ENCODE data around the gene ADAM11.

ADAM11 gene

DNA sequence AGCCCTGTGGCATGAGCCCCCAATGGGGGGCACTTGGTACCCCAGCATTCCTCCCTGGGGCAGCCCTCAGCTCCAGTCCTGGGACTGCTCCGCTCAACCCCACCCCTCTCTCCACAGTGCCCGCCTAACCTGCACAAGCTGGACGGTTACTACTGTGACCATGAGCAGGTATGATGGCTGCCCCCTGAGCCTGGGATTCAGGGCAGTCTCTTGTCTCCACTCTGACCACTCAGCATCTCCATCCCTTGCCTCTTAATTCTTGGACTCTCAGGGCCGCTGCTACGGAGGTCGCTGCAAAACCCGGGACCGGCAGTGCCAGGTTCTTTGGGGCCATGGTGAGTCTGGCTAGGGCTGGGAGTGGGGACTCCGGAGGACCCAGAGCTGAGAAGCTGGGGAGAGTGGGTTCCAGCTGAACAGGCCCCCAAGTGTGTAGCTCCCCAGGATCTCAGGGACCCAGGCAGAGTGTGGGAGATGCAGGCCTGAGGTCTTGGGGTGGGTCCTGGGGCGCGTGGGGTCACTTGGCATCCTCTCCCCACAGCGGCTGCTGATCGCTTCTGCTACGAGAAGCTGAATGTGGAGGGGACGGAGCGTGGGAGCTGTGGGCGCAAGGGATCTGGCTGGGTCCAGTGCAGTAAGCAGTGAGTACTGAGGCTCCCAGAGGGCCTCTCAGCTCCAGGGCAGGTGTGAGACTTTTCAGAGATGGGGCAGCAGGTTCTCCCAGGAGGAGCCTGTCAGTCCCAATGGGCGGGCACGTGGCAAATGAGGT, 18.0 kb downstream of the ADAM11 start:
- DNase-seq, result no peak

DNA sequence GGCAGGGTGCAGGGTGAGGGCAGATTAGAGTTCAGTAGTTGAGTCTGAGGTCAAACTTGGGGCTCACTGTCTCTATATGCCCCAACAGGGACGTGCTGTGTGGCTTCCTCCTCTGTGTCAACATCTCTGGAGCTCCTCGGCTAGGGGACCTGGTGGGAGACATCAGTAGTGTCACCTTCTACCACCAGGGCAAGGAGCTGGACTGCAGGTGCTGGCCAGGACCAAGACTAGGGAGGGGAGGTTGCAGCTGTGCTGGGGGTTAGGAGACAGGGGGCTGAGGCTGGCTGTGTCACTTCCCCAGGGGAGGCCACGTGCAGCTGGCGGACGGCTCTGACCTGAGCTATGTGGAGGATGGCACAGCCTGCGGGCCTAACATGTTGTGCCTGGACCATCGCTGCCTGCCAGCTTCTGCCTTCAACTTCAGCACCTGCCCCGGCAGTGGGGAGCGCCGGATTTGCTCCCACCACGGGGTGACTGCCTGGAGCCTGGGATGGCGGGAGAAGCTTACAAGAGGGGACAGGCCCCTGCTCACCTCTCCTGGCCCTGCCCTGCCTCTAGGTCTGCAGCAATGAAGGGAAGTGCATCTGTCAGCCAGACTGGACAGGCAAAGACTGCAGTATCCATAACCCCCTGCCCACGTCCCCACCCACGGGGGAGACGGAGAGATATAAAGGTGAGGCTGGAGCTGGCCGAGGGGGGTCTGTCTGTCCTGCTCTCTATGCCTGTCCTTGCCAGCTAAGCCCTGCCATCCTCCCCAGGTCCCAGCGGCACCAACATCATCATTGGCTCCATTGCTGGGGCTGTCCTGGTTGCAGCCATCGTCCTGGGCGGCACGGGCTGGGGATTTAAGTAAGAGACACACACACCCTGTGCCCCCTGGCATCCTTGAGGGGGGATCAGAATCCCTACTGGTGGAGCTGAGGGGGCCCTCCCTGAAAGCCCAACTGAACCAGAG, 18.9 kb downstream of the ADAM11 start:
- no peak for DNase-seq

DNA sequence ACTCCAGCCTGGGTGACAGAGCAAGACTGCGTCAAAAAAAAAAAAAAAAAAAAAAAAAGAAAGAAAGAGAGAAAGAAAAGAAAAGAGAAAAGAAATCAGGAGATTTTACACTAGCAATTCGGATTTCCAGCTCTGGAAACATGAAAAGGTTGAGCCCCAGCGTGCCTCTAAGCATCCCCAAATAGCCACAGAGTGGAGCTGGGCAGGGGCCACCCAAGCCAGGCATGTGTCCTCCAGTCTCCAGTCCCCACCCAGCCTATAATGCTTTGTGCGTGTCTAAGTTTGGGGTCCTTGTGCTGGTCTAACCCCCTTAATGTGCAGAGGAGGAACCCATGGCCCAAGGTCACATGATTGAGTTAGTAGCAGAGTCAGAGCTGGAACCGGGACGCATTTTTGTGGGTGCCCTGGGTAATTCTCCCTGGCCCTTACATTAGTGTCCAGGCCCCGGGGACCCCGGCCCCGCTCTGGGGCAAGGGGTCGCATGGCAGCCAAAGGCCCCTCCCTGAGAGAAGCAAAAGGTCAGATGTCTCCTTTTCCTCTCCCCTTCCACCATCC, 19.9 kb downstream of the ADAM11 start:
- DNase-seq, result no peak

DNA sequence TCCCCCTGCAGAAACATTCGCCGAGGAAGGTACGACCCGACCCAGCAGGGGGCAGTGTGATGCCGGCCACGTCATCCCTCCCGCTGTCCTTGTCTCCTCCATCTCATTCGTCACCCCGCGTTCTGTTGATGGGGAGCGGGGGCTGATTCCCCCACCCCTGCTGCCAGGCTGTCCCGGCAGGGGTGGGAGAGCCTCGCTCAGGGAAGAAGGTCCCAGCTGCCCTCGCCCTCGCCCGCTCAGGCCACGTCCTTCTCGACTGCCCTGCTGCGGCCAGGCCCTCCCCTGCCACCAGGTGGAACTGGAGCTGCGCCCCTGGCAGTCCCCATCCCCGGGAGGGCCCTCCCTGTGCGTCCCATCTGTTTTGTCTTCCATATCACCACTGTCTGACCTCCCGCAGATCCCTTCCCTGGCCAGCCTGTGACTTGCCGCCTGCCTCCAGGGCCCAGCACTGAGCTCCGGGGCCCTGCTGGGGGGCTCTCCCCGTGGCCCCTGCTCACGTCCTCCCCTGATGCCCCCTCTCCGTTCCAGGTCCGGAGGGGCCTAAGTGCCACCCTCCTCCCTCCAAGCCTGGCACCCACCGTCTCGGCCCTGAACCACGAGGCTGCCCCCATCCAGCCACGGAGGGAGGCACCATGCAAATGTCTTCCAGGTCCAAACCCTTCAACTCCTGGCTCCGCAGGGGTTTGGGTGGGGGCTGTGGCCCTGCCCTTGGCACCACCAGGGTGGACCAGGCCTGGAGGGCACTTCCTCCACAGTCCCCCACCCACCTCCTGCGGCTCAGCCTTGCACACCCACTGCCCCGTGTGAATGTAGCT, 20.6 kb downstream of the ADAM11 start:
- DNase-seq, result peak; percentile 67

DNA sequence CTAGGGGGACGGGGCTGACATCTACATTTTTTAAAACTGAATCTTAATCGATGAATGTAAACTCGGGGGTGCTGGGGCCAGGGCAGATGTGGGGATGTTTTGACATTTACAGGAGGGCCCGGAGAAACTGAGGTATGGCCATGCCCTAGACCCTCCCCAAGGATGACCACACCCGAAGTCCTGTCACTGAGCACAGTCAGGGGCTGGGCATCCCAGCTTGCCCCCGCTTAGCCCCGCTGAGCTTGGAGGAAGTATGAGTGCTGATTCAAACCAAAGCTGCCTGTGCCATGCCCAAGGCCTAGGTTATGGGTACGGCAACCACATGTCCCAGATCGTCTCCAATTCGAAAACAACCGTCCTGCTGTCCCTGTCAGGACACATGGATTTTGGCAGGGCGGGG, 21.4 kb downstream of the ADAM11 start:
- DNase-seq, result no peak

DNA sequence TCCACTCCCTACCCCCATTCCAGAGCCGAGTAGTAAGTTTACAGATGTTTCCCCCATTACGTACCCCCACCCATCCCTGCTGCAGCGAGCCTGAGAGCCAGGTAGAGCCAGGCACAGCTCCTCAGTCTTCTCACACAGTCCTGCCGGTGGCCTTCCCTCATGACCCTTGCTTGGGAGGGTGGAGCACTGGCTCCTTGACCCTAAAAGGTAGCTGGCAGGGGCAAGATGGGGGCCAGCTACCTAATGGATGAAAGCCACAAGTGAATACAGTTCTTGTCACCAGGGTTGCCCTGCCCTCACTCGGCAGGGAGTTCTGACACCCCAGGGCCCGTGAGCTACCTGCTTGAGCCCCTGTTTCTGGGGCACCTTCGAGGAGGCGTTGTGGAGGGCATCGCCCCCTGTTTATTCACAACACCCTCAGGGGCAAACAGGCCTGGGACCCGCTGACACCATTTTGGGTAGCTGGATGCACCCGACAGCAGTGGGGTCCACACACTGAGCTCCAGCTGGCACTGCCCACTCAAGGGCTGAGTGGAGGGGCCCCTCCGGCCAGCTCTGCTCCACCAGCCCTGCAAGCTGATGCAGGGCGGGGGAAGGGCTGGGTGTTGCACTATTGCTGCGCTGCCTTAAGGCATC, 22.2 kb downstream of the ADAM11 start:
- no peak for DNase-seq

DNA sequence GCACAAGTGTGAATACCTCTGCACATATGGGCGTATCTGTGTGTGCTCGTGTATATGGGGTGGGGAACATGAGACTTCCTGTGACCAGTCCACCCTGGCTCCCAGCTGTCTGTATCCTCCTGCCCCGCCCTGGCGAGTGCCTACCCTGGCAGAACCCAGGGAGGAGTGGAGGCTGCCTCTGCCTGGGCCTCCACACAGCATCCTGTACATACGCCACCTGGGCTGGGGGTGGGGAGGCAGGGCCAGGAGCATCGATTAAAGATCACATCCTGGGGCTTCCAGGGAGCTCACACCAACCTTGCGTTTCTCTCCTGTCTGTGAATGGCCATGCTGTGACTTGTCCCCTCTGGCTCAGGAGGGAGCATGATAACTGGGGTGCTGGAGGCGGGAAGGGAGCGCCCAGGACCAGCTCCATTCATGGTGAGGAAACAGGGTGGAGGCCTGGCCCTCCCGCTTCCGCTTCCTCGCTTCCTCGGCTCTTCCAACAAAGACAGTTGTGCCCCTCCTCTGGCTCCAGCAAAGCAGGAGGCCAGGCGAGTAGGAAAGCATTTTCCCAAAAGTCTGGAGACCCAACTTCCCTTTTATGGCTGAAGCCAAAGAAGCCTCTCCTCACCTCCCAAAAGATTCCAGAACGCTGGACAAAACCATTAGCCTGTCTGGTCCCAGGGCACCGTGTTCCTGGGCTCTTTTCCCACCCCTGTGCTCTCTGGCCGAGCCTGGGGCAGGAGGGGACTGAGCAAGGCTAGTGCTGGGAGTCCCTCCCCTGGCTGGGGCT, 22.9 kb downstream of the ADAM11 start:
- DNase-seq, result no peak

DNA sequence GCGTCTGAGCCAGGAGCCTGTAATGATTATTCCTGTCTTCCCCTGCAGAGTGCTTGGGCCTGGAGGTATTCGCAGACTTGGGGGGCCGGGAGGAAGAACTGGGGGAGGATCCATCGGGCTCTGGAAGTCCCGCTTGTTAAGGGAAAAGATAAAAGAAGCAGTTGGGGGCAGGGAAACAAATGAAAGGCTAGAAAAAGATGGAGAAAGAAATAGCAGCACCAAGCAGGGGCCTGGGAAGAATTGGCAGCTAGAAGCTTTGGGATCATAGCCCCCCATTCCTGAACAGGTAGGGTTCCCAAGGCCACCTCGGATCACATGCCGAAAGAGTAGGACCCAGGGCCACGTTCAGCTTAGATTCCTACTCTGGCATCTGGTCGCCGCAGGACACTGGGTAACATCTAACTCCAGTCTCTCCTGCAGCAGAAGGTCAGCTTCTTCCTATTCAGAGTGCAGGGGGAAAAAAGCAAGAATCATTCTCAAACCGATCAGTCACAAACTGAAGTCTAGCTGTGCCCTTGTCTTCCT, 23.6 kb downstream of the ADAM11 start:
- DNase-seq, result no peak

DNA sequence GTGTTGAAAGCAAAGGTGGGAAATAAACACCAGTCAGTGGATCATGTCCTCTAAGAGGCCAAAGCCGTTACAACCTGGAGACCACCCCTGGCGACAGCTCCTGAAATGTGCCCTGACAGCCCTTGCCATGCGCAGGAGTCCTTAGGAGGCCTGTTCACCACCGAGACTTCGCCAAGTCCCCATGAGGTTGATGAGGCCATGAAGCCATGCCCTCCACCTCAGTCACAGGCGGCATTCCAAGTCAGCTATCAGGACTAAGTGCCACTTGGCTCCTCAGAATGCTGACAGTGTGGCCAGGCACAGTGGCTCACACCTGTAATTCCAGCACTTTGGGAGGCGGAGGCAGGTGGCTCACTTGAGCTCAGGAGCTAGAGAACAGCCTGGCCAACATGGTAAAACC, 27.1 kb downstream of the ADAM11 start:
- DNase-seq, result no peak

DNA sequence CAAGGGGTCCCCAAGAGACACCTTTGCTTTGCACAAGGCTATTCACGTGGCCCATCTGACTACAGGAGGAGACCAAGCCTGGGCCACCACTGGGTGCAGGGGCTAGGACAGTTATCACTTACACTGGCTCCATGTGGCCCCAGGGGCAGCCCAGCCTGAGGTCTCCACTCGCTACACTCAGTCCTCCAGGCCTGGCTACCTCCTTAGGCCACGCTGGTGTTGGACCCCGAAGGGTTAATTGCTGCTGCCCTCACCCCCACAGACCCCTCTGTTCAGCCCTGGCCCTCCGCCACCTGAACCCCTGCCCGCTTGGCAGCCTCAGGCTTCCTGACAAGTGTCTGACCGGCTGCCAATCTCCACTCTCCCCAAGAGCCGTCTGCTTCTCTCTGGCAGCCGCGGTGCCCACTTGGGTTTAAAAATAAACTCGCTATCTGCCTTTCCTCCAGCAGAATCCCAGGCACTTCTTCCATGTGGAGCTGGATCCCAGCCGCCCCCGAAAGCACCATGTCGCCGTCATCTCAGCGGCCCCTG, 27.8 kb downstream of the ADAM11 start:
- DNase-seq, result no peak

DNA sequence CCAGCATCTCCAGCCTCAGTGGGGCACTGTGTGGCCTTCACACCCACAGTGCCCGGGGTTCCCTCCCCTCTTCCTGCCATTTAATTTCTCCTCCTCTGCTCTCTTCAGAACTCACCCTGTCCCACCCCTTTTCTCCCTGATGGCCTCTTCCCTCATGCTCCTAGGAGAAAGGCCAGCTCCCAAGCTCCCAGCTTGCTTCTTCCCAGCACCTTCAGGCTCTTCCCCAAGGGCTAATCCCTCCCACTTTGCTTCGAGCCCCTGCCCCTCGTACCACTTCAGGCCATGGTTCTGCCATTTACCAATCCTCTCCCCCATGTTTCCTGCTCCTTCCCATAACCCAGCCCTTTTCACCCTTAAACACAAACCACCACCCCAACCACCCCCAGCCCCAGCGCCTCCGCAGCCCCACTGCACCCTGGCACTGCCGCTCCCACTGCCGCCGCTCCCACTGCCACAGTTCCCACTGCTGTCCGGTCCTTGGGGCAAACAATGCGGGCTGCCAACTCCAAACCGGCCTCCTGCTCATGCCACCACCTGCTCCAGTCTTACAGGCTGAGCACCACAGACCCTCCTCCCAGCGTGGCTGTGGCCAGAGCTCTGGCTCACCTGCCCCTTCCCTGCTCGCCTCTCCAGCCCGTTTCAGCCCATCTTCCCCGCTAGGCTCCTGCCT, 28.6 kb downstream of the ADAM11 start:
- DNase-seq, result no peak

DNA sequence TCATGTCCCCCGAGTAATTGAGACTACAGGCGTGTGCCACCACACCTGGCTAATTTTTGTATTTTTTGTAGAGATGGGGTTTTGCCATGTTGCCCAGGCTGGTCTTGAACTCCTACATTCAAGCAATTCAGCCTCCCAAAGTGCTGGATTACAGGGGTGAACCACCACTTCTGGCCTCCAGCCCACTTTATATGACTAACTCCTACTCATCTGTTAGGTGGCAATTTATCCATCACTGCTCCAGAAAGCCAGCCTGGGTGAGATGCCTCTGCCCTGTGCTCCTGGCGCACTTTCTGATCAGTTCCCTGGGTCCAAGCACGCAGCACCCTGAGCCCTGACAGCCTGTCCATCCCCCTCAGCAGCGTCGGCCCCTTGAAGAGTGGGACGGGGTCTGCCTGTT, 29.4 kb downstream of the ADAM11 start:
- DNase-seq, result no peak

DNA sequence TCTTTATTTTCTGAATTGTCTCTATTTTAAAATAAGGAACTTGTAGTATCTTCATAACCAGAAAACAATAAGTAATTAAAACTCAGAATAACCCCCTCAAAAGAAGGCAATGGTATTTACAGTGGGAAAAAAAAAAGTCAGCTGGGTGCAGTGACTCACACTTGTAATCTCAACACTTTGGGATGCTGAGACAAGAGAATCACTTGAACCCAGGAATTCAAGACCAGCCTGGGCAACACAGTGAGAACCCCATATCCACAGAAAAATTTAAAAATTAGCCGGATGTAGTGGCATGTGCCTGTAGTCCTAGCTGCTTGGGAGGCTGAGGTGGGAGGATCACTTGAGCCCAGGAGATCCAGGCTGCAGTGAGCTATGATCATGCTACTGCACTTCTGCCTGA, 33.5 kb downstream of the ADAM11 start:
- no peak for DNase-seq

DNA sequence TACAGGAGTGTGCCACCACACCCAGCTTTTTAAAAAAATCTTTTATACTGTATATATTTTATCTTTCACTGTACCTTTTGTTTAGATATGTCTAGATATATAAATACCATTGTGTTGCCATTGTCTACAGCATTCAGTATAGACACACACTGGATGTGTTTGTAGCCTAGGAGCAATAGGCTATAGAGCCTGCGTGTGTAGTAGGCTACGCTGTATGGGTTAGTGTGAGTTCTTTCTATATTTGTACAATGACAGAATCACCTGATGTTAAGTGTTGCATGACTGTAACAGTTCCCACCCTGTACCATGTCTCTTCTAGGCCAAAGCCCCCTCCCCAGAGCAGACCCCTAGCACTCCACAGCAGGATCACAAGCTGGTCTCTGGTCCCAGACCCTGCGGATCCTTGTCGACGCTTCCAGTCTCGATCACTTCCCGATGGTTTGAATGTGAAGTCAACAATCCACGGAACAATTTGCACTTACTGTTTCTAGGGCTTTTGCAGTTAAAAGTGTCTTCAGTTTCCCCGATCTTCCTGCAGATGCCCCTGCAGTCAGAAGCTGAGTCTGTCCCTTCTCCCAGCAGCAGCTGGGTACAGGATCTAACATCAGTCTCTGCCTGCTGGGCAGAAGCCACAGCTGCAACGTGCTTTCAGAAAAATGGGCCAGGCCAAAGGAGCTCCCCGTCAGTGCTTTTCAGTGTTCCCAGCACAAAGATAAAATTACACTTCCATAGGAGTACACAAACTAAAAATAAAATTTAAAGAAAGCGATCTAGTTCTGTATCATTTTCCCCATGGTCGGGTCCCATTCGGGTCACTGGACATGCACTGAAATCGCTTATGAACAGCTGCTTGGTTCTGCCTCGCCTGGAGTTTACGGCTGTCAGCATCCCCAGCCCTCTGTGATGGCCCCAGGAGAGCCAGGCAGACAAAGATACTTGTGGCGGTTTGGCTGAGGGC, 35.4 kb downstream of the ADAM11 start:
- no peak for DNase-seq

DNA sequence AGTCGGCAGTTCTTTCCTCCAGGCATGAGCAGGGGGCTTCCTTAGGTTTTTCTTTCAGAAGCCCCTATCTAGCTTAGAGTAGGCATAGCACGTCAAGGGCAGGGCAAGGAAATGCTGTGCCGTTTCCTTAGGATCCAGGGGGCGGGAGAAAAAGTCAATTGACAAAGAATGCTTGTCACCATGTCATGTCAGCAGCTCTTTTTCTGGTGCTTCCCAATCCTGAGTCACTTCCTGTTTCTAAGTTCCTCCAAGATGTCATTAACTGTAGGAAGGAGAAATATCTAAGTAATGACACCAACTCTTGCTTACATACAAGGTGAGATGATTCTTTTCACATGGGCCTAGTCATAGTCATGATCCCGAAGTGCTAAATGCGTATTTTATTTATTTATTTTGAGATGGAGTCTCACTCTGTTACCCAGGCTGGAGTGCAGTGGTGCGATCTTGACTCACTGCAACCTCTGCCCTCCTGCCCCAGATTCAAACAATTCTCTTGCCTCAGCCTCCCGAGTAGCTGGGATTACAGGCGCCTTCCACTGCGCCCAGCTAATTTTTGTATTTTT, 36.1 kb downstream of the ADAM11 start:
- DNase-seq, result no peak

DNA sequence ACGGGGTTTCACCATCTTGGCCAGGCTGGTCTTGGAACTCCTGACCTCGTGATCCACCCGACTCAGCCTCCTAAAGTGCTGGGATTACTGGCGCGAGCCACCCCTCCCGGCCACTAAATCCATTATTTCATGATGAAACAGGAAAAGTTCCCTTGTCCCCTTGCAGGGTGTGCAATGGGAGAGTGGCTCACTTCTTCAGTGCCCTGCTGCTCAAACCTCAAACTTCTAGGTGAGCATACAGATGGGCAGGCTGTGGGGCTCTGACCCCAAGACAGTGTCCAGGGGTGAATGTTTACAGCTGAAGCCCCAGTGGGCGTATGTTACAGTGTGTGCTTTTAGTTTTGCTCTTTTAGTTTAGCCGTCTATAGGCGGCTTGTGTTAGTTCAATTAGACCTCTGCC, 36.6 kb downstream of the ADAM11 start:
- no peak for DNase-seq

DNA sequence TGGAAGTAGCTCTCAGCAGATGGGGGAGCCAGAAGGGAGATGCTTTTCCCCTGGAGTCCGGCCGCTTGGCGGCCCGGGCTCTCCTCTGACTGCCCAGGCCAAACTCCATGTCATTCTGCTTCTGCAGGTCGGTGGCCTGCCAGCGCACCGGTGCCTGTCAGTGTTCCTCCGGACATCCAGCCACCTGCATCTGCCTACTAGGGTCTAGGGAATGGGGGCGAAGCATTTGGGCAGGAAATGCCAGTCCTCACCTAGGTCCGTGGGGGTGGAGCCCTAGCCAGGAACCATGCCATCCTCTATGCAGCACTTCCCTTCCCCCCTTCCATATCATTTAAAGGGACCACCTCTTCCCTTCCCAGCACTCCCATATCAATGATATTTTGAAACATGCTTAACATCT, 37.1 kb downstream of the ADAM11 start:
- no peak for DNase-seq

DNA sequence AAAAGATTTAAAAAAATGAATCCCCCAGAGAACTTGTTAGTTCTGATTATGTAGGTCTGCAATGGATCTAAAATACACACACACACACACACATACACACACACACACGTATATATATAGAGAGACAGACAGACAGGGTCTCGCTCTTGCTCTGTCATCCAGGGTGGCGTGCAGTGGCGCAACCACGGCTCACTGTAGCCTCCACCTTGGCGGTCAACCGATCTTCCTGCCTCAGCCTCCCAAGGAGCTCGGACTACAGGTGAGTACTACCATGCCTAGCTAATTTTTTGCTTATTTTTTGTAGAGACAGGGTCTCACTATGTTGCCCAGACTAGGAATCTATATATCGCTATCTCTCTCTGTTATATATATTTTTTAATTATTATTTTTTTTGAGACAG, 37.9 kb downstream of the ADAM11 start:
- DNase-seq, result no peak

DNA sequence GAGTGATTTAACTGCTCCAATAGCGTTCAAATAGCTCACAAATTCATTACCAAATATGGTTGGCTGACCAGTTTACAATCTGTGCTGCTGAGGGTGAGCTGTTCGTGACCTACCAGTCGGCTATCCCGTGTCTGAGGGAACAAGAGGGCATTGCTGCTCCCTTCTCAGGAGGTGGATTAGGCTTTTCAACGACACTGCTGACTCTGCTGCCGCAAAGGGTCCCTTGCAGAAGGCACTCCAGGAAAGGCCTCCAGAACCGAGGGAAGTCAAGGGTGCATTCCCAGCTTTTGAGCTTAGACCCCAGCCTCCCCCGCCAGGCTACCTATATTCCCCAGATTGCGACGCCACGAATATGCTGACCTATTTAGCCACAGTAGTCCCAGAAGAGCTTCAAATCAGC, 39.0 kb downstream of the ADAM11 start:
- DNase-seq, result no peak
